ENCODE results near the gene DCTN2.
"Not testable (repeated sequence)": the region's sequence is repeated elsewhere in the genome, so short reads cannot be mapped to it uniquely, and the experiment has no call there.

Gene DCTN2

GRCh38 chr12:57518920-57519795, 27.8 kb downstream of the DCTN2 start:
- H3K36me3 ChIP-seq, result peaks cover 49% of the 10 kb centered on the region
- TF ChIP-seq CTCF (IDR thresholded peaks at IDR 0.05; ENCODE audit: low read depth, low read length), result no peak
- no peaks in the 10 kb centered on the region for H3K27me3 ChIP-seq
- no peaks in the 10 kb centered on the region for H3K9me3 ChIP-seq
- H3K4me3 ChIP-seq (ENCODE audit: low read depth, low read length), result peak overlapping the region; percentile 100
- peaks cover 17% of the 10 kb centered on the region for H3K4me1 ChIP-seq
- DNase-seq, result peak; percentile 89

GRCh38 chr12:57518176-57518919, 28.6 kb downstream of the DCTN2 start:
- peaks cover 55% of the 10 kb centered on the region for H3K36me3 ChIP-seq

GRCh38 chr12:57517718-57518117, 29.3 kb downstream of the DCTN2 start:
- H3K9me3 ChIP-seq; H3K4me3 ChIP-seq (ENCODE audit: low read depth, low read length); H3K27me3 ChIP-seq; DNase-seq: not testable (repeated sequence)
- peaks cover 17% of the 10 kb centered on the region for H3K4me1 ChIP-seq
- H3K36me3 ChIP-seq, result peaks cover 62% of the 10 kb centered on the region

More at GRCh38 chr12:57518176-57518919, 28.6 kb downstream of the DCTN2 start:
- Histone ChIP-seq H3K4me1 (peaks cover 17% of the 10 kb centered on the region), H3K4me3 (ENCODE audit: low read depth, low read length) (peak overlapping the region; percentile 100), H3K27me3 (no peaks in the 10 kb centered on the region), H3K9me3 (no peaks in the 10 kb centered on the region)
- no peak for DNase-seq
- TF ChIP-seq CTCF (IDR thresholded peaks at IDR 0.05; ENCODE audit: low read depth, low read length), result no peak

- TF ChIP-seq CTCF (IDR thresholded peaks at IDR 0.05; ENCODE audit: low read depth, low read length), result no peak
- H3K36me3 ChIP-seq, result peaks cover 67% of the 10 kb centered on the region
- peaks cover 17% of the 10 kb centered on the region for H3K4me1 ChIP-seq
- no peaks in the 10 kb centered on the region for H3K27me3 ChIP-seq
- DNase-seq, result peak; percentile 44
- H3K4me3 ChIP-seq (ENCODE audit: low read depth, low read length), result no peak overlapping the region
- no peaks in the 10 kb centered on the region for H3K9me3 ChIP-seq
These were observed 29.8 kb downstream of the DCTN2 start for GRCh38 chr12:57517187-57517586.

GRCh38 chr12:57516617-57517153, 30.3 kb downstream of the DCTN2 start:
- Histone ChIP-seq H3K4me1 (peaks cover 12% of the 10 kb centered on the region), H3K36me3 (peaks cover 72% of the 10 kb centered on the region), H3K27me3 (no peaks in the 10 kb centered on the region), H3K4me3 (ENCODE audit: low read depth, low read length) (no peak overlapping the region), H3K9me3 (no peaks in the 10 kb centered on the region)
- no peak for TF ChIP-seq CTCF (IDR thresholded peaks at IDR 0.05; ENCODE audit: low read depth, low read length)
- no peak for DNase-seq

GRCh38 chr12:57515934-57516541, 31.0 kb downstream of the DCTN2 start:
- Histone ChIP-seq H3K27me3 (no peaks in the 10 kb centered on the region), H3K4me1 (peaks cover 5% of the 10 kb centered on the region), H3K4me3 (ENCODE audit: low read depth, low read length) (no peak overlapping the region), H3K36me3 (peaks cover 78% of the 10 kb centered on the region), H3K9me3 (no peaks in the 10 kb centered on the region)
- DNase-seq, result no peak
- TF ChIP-seq CTCF (IDR thresholded peaks at IDR 0.05; ENCODE audit: low read depth, low read length), result no peak

All from BE2C (cell line).